GM19438 (cell line): ENCODE measurements around the gene AKT2.
A peak's percentile ranks its signal among the peaks of the same experiment; 100 is the strongest.

ENCODE experiments used
- ATAC-seq: cut with Tn5 transposase; IDR thresholded peaks from one replicate; pipeline ENCODE4 v1.9.1; 2021; ENCODE audit warnings: low read depth; ENCODE audit not compliant: unreplicated experiment

The AKT2 gene

DNA sequence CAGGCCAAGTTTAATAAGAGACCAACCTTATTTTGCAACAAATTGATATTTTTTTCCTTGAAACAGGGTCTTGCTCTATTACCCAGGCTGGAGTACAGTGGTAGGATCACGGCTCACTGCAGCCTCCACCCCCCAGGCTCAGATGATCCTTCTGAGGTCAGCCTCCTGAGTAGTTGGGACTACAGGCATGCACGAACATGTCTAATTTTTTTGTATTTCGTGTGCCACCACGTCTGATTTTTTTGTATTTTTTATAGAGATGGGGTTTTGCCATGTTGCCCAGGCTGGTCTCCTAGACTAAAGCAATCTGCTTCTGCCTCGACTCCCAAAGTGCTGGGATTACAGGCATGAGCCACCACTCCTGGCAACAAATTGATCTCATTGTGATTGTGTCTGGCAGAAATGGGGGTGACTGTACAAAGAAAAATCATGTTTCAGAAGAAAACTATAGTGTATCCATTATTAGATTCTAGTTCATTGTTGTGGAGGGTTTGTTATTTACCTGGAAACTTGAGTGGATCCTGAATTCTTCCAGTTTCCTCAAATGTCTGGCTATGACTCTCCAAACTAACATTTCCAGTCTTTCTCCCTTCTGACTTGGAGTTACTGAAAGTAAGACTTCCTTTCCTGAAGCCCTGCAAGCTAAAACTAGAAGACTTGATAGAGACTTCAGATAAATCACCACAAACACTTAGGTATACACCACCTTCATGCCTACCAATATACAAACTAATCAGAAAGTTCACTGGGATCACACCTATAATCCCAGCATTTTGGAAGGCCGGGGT is 17.3 kb upstream of the AKT2 start:
- ATAC-seq = no peak

DNA sequence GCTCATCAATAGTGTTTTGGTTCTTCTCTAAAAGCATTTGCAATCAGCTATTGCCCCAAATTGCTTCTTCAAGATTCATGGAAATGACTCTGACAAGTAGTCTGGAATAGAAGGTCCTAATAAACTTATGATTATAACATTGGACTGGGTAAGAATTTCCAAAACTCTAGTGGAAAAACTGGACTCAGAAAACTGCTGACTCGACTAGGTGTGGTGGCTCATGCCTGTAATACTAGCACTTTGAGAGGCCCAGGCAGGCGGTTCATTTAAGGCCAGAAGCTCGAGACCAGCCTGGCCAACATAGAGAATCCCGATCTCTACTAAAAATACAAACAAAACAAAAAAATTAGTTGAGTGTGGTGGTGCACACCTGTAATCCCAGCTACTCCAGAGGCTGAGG is 15.5 kb upstream of the AKT2 start:
- ATAC-seq = no peak

GRCh38 chr19:40298026-40298425 is 12.9 kb upstream of the AKT2 start:
- no peak for ATAC-seq

GRCh38 chr19:40294560-40294959 is 9.4 kb upstream of the AKT2 start:
- no peak for ATAC-seq

- ATAC-seq = no peak
These were observed 1.9 kb upstream of the AKT2 start for GRCh38 chr19:40286971-40287421.

- ATAC-seq = no peak
These were observed 1.3 kb upstream of the AKT2 start for GRCh38 chr19:40286235-40286970.

- peak; percentile 83 for ATAC-seq
These were observed 449 bp upstream of the AKT2 start for GRCh38 chr19:40285353-40286234.

- ATAC-seq = no peak
These were observed 969 bp downstream of the AKT2 start for GRCh38 chr19:40284251-40284500.

DNA sequence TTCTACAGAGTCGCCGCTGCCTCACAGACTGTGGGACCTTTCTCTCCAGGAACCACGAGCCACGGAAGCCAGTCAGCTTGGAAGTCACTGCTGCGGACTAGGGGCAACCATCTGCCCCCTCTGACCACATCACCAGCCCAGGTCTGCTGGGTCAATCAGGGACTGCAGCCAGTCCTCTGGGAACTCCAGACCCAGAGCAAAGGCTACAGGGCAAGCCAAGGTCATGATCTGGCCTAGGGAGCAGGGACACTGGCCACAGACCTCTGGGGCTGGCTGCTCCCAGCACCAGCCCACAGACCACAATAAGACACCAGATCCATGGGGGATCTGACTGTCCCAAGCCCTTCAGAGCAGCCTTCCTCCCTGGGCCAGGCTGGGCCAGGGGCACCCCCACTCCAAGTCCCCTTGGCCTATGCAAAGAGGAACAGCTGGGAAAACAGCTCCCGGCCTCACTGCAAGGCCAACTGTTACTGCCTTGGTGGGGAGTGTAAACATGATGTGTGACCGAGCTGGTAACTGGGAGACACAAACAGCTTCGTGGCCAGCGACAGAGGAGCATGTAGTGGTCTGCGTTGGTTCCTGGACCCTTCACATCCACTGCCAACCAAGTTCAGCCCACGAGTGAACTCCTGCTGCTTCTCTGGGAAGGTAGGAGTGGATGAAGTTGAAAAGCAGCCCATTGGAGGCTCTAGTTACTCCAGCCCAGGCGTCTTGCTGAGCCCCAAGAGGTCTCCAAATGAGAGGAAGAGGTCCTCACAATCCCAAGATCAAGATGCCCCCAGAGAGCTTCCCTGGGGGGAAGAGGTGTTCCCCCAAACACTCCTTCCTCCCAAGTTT is 1.5 kb downstream of the AKT2 start:
- ATAC-seq = no peak

GRCh38 chr19:40282920-40283319 is 2.2 kb downstream of the AKT2 start:
- ATAC-seq = no peak

- ATAC-seq = no peak
These were observed 3.0 kb downstream of the AKT2 start for GRCh38 chr19:40282209-40282580.

GRCh38 chr19:40281381-40282208 is 3.5 kb downstream of the AKT2 start:
- no peak for ATAC-seq

DNA sequence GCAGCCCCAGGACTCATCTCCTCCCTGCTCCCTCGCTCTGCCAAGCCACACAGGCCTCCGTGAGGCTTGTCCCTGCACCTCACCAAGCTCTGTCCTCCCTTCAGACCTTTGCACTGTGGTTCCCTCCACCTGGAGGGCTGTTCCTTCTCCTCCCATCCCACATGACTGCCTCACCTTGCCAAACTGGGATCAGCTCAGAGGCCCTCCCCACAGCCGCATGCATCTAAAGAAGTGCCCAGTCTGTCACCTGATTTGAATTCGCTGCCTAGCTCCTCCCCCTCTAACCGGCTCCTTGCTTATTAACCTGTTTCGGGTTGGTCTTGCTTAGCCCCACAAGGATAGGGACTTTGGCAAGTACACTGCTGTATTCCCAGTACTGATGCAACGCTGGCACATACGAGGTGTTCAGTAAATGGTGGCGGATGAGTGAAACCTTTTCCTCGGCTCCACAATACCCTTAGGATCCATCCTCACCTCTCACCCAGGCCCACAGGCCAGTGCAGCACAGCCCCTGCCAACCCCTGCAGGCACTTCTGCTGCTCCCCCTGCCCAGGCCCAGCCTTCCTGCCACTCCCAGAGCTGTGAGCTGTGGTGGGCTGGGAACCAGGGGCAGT is 4.4 kb downstream of the AKT2 start:
- ATAC-seq = no peak

DNA sequence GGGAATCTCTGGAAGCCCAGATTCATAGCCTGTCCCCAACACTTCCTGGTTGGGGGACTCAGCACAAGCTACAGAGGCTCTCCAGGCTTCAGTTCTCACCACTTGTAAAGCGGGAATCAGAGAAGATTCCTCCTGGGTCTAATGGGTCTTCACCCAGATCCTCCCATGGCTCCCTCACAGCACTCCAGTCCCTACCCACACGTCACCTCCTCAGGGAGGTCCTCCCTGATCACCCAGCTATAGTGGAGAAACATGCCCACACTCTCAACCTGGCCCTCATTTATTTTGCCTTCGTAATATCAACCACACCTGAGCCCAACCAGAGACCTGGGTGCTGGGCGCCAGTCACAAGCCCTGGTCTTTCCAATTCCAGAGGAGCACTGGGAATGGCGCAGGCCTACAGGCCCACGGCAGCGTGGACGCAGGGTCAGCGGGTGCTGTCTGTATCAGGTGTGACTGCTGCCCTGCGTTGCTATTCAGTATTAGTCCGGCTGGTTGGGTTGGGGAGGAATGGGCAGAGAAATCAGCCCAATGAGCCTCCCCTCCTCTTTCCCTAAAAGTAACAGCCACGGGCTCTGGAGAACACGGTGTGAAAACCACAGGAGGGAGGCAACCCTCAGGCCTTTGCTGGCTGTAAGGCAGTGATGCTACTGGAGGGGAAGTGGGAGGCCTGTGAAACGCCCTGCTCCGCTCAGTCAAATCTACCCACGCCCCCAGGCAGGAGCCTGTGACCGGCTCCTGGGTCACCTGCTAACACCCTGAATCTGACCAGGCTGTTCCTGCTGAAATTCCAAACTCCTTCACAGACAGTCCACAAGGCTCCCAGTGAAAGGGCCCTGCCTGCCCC is 5.2 kb downstream of the AKT2 start:
- no peak for ATAC-seq

DNA sequence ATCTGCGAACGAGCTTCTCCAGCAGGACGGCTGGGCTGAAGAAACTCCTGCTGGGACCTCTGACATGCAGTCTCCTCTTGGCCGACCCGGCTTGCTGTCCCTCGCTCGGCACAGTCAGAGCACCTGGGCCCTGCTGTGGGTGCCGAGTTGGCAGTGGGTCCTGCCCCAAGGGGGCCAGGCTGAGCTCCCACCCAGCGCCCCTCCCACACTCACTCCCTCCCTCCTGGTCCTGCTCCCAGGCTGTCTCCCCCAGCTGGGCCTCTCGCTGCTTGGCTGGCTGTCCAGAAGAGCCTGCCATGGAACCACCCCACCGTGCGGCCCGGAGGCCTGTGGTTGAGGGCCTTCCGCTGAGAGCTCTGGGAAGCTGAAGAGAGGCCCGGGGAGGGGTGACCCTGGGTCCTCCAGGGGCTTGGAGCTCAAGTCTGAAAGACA is 6.0 kb downstream of the AKT2 start:
- ATAC-seq = no peak

GRCh38 chr19:40278361-40279035 is 6.6 kb downstream of the AKT2 start:
- no peak for ATAC-seq

- no peak for ATAC-seq
These were observed 7.6 kb downstream of the AKT2 start for GRCh38 chr19:40277356-40278059.
